Measurements from ENCODE around the gene GDI2.

GRCh38 chr10:5831446-5831782 lies 18.2 kb upstream of the GDI2 start:
- TF ChIP-seq CTCF (conservative IDR thresholded peaks at IDR 0.05; ENCODE audit: low read depth, low read length) (no peak), EZH2 (IDR thresholded peaks at IDR 0.05; ENCODE audit: borderline replicate concordance, low read depth, low read length, poor library complexity, severe bottlenecking) (no peak)

All from A673 (cell line).